ENCODE data around the gene PALMD. TPM values are rescaled to one million over a fixed set of nuclear protein-coding genes. Genes with fewer than 3 reads are reported as not detected.

PALMD gene
- total RNA-seq, 4 donors from 2014 or later: 68.9 to 75.6 (median 72.1) TPM

- H3K4me3 ChIP-seq (ENCODE audit: low read depth, poor library complexity, severe bottlenecking): no peak overlapping the region
- intact Hi-C loops (cut with DNase I; ENCODE audit: low total_unique reads): loop anchor here (10.0 kb wide), 1 partner anchor 910 kb away; no protein-coding TSS in a partner anchor
- WGBS, 2 donors: 64 to 72% methylated on average over 17 of the region's 17 CpGs
- TF ChIP-seq POLR2A (IDR thresholded peaks at IDR 0.05) (no peak), CTCF (IDR thresholded peaks at IDR 0.05) (no peak)
- DNase-seq (ENCODE audit: low spot score in 2 of 2): no peak
Observed at GRCh38 chr1:99704356-99704816, 58.5 kb downstream of the PALMD start.

GRCh38 chr1:99705385-99705784 lies 59.5 kb downstream of the PALMD start:
- no peak for DNase-seq (ENCODE audit: low spot score in 2 of 2)
- intact Hi-C loops (cut with DNase I; ENCODE audit: low total_unique reads): loop anchor here (10.0 kb wide), 1 partner anchor 911 kb away; no protein-coding TSS in a partner anchor
- TF ChIP-seq CTCF (IDR thresholded peaks at IDR 0.05) (no peak), POLR2A (IDR thresholded peaks at IDR 0.05) (no peak)
- H3K4me3 ChIP-seq (ENCODE audit: low read depth, poor library complexity, severe bottlenecking): no peak overlapping the region

DNA sequence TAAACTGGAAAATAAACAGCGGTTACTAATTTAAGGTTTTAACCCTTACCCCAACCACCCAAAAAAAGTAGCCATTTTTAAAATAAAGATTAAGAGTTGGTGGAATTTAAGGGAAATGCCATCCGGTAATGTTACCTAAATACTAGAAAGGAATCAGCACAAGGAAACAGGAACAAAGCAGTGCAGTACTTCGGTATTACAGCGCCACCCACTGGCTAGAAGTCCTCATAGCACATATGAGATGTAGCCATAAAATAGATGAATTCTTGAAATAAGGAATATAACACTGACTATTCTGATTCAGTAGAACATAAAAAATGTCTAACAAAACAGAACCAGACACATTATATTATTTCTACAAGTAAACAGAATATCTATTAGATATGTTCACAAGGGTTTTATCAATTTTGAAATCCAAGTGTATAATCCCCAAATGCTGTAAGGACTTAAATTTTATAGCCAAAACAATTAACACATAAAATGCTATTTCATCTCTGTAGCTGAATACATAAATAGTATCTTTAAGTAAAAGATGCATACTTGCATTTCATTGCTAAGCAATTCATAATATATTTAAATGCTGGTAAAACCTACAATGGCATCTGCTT lies 61.7 kb downstream of the PALMD start:
- TF ChIP-seq POLR2A (IDR thresholded peaks at IDR 0.05) (no peak), CTCF (IDR thresholded peaks at IDR 0.05) (peak in 1 of 3 donors; percentile 22)
- H3K4me3 ChIP-seq (ENCODE audit: low read depth, poor library complexity, severe bottlenecking): no peak overlapping the region
- peak; percentile 74 to 92 for DNase-seq (ENCODE audit: low spot score in 2 of 2)
- 22 to 28% methylated on average over 4 of the region's 4 CpGs for WGBS, 2 donors
- intact Hi-C loops (cut with DNase I; ENCODE audit: low total_unique reads): loop anchor here (10.0 kb wide), 1 partner anchor 913 kb away; no protein-coding TSS in a partner anchor

DNA sequence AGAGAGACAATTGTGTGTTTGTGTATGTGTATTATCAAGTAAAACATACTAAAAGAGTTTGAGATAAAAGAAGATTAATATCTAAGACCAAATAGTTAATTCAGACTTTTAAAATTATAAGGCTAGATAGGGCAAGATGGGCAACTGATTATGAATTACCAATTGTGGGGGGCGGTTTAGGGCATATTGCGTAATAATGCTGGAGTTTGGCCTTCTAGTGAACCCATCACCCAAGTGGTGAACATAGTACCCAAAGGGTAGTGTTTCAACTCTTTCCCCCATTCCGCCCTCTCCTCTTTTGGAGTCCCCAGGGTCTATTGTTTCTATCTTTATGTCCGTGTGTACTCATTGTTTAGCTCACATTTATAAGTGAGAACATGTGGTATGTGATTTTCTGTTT lies 65.1 kb downstream of the PALMD start:
- WGBS, 2 donors: 89% methylated on average over 4 of the region's 4 CpGs
- DNase-seq (ENCODE audit: low spot score in 2 of 2): no peak
- intact Hi-C loops (cut with DNase I; ENCODE audit: low total_unique reads): loop anchor here (5.0 kb wide), 1 partner anchor 529 kb away; no protein-coding TSS in a partner anchor
- TF ChIP-seq POLR2A (IDR thresholded peaks at IDR 0.05) (no peak), CTCF (IDR thresholded peaks at IDR 0.05) (no peak)
- H3K4me3 ChIP-seq (ENCODE audit: low read depth, poor library complexity, severe bottlenecking): no peak overlapping the region

GRCh38 chr1:99713006-99713405 lies 67.1 kb downstream of the PALMD start:
- TF ChIP-seq CTCF (IDR thresholded peaks at IDR 0.05): no peak
- no peak for TF ChIP-seq POLR2A (IDR thresholded peaks at IDR 0.05)
- intact Hi-C loops (cut with DNase I; ENCODE audit: low total_unique reads): loop anchor here (5.0 kb wide), 1 partner anchor 531 kb away; no protein-coding TSS in a partner anchor
- H3K4me3 ChIP-seq (ENCODE audit: low read depth, poor library complexity, severe bottlenecking): no peak overlapping the region
- no peak for DNase-seq (ENCODE audit: low spot score in 2 of 2)
- 94 to 96% methylated on average over 2 of the region's 2 CpGs for WGBS, 2 donors
